PC-3 (cell line): ENCODE measurements around the gene PPP1CC. TPM values are rescaled to one million over a fixed set of nuclear protein-coding genes. Genes with fewer than 3 reads are reported as not detected.

Experiments used
- ATAC-seq: fragments of 200-7000 bp; cut with Tn5 transposase; 2 replicates; pipeline ENCODE4 v1.9.1; 2020; ENCODE audit warnings: mild to moderate bottlenecking, moderate library complexity
- BruUV-seq: library from RNA; stranded (reverse); fragments of 400-500 nt; replicated peaks from 2 replicates; lab custom pipeline; 2021; lab: Mats Ljungman, UMichigan
- CTCF ChIA-PET: fragments of 300-600 bp; sonication (Branson Sonifier 250); formaldehyde crosslinking; loops from one replicate; lab custom pipeline; 2022; ENCODE audit warnings: antibody characterized with exemption; lab: Charles Lee
- POLR2A ChIA-PET: fragments of 300-600 bp; sonication (Branson Sonifier 250); formaldehyde crosslinking; loops from one replicate; lab custom pipeline; 2022; ENCODE audit warnings: antibody characterized with exemption; ENCODE audit not compliant: unreplicated experiment; lab: Charles Lee
- DNase-seq: peaks from one replicate; pipeline ENCODE4 v3.0.0-alpha.2; 2015
- H2AFZ ChIP-seq: fragments of 300-600 bp; sonication (generic); 2 replicates; pipeline ENCODE4 v1.6.0; 2016; ENCODE audit warnings: antibody characterized with exemption, low read length
- H3F3A ChIP-seq: fragments of 300-600 bp; sonication (generic); one replicate; pipeline ENCODE4 v1.6.0; 2017; ENCODE audit warnings: antibody characterized with exemption, low read length, control low read depth, mild to moderate bottlenecking; ENCODE audit not compliant: unreplicated experiment
- H3K27ac ChIP-seq: fragments of 300-600 bp; sonication (generic); 2 replicates; pipeline ENCODE4 v1.5.1; 2016; ENCODE audit warnings: mild to moderate bottlenecking, low read length
- H3K27me3 ChIP-seq: fragments of 300-600 bp; sonication (generic); 2 replicates; pipeline ENCODE4 v1.6.1; 2016; ENCODE audit warnings: low read length, mixed read lengths
- H3K36me3 ChIP-seq: fragments of 300-600 bp; sonication (generic); 2 replicates; pipeline ENCODE4 v1.6.1; 2016; ENCODE audit warnings: low read depth, mixed run types, low read length, mixed read lengths
- H3K4me1 ChIP-seq: fragments of 300-600 bp; sonication (generic); 2 replicates; pipeline ENCODE4 v1.5.1; 2016; ENCODE audit warnings: low read length; ENCODE audit not compliant: insufficient read depth
- H3K4me2 ChIP-seq: fragments of 300-600 bp; sonication (generic); 2 replicates; pipeline ENCODE4 v1.6.0; 2016; ENCODE audit warnings: low read length
- H3K4me3 ChIP-seq: fragments of 300-600 bp; sonication (generic); 2 replicates; pipeline ENCODE4 v1.5.1; 2016; ENCODE audit warnings: mild to moderate bottlenecking, low read length, mixed read lengths
- H3K79me2 ChIP-seq: fragments of 300-600 bp; sonication (generic); 2 replicates; pipeline ENCODE4 v1.6.1; 2017; ENCODE audit warnings: low read length, mixed read lengths
- H3K9ac ChIP-seq: fragments of 300-600 bp; sonication (generic); 2 replicates; pipeline ENCODE4 v1.6.0; 2016; ENCODE audit warnings: mild to moderate bottlenecking, low read length
- H3K9me2 ChIP-seq: fragments of 300-600 bp; sonication (generic); replicated peaks from 2 replicates; pipeline ENCODE4 v1.6.1; 2016; ENCODE audit warnings: mixed run types, low read length, mixed read lengths
- H3K9me3 ChIP-seq: fragments of 300-600 bp; sonication (generic); 2 replicates; pipeline ENCODE4 v1.6.1; 2016; ENCODE audit warnings: low read length, mixed read lengths
- H4K20me1 ChIP-seq: fragments of 300-600 bp; sonication (generic); 2 replicates; pipeline ENCODE4 v1.6.1; 2016; ENCODE audit warnings: low read length, mixed read lengths
- CTCF ChIP-seq: fragments of 300-600 bp; sonication (generic); conservative IDR thresholded peaks from 2 replicates; pipeline ENCODE4 v1.5.1; 2017; ENCODE audit warnings: antibody characterized with exemption, low read depth, mild to moderate bottlenecking, low read length
- EZH2 ChIP-seq: fragments of 300-600 bp; sonication (generic); IDR thresholded peaks from one replicate; pipeline ENCODE4 v1.6.1; 2017; ENCODE audit warnings: antibody characterized with exemption, mild to moderate bottlenecking, low read length; ENCODE audit not compliant: unreplicated experiment
- EZH2phosphoT487 ChIP-seq: fragments of 300-600 bp; sonication (generic); IDR thresholded peaks from 2 replicates; pipeline ENCODE4 v1.6.1; 2018; ENCODE audit warnings: mild to moderate bottlenecking, antibody characterized with exemption, low read length, borderline replicate concordance
- intact Hi-C: fragments of 100-400 bp; cut with micrococcal nuclease; formaldehyde crosslinking; loops from 2 replicates; pipeline ENCODE4 v1.9.0; 2023
- total RNA-seq: library from RNA; depleted of rRNA; stranded (reverse); fragments of >200 nt; gene quantifications from 2 replicates; pipeline ENCODE4 v1.2.3, GENCODE V29; 2014

Gene PPP1CC
- total RNA-seq, 1 experiment from 2014 or later: 204 TPM

- BruUV-seq: no TSS peak
- CTCF ChIA-PET: no interaction called here
- POLR2A ChIA-PET: no interaction called here
These were observed 20.9 kb upstream of the PPP1CC start for GRCh38 chr12:110763583-110763982.

GRCh38 chr12:110762891-110763290, 20.2 kb upstream of the PPP1CC start:
- Histone ChIP-seq H3F3A (no peaks in the 10 kb centered on the region), H3K9ac (no peak overlapping the region), H3K27me3 (no peaks in the 10 kb centered on the region), H3K27ac (no peak overlapping the region), H3K79me2 (no peaks in the 10 kb centered on the region), H3K36me3 (no peaks in the 10 kb centered on the region), H4K20me1 (no peaks in the 10 kb centered on the region), H3K9me2 (no peaks in the 10 kb centered on the region), H3K4me3 (no peak overlapping the region), H3K4me2 (no peak overlapping the region), H2AFZ (no peak overlapping the region), H3K4me1 (no peaks in the 10 kb centered on the region), H3K9me3 (no peaks in the 10 kb centered on the region)
- BruUV-seq: no TSS peak
- intact Hi-C loops: no loop called here
- ChIA-PET CTCF (no interaction called here), POLR2A (interaction anchor here (0.6 kb wide), 1 partner anchor 9 kb away, joined by 3 read pairs; no protein-coding TSS in a partner anchor)
- DNase-seq (no peak), ATAC-seq (no peak)
- no peak for TF ChIP-seq EZH2phosphoT487
- TF ChIP-seq CTCF: no peak
- TF ChIP-seq EZH2: no peak

More at GRCh38 chr12:110763583-110763982, 20.9 kb upstream of the PPP1CC start:
- no peaks in the 10 kb centered on the region for H3F3A ChIP-seq
- H3K9me2 ChIP-seq: no peaks in the 10 kb centered on the region
- no peak overlapping the region for H2AFZ ChIP-seq
- intact Hi-C loops: no loop called here
- no peak for TF ChIP-seq EZH2phosphoT487
- no peak for TF ChIP-seq CTCF
- no peak for TF ChIP-seq EZH2
- no peak overlapping the region for H3K4me3 ChIP-seq
- no peaks in the 10 kb centered on the region for H3K4me1 ChIP-seq
- DNase-seq (no peak), ATAC-seq (no peak)
- H4K20me1 ChIP-seq: no peaks in the 10 kb centered on the region
- no peaks in the 10 kb centered on the region for H3K36me3 ChIP-seq
- H3K79me2 ChIP-seq: no peaks in the 10 kb centered on the region
- H3K4me2 ChIP-seq: no peak overlapping the region
- H3K27ac ChIP-seq: no peak overlapping the region
- H3K9me3 ChIP-seq: no peaks in the 10 kb centered on the region
- no peaks in the 10 kb centered on the region for H3K27me3 ChIP-seq
- no peak overlapping the region for H3K9ac ChIP-seq

- Histone ChIP-seq H3K79me2 (no peaks in the 10 kb centered on the region), H3K9ac (no peak overlapping the region), H3K9me2 (no peaks in the 10 kb centered on the region), H3K4me2 (no peak overlapping the region), H3K4me1 (no peaks in the 10 kb centered on the region), H3F3A (no peaks in the 10 kb centered on the region), H3K9me3 (no peaks in the 10 kb centered on the region), H4K20me1 (no peaks in the 10 kb centered on the region), H2AFZ (no peak overlapping the region), H3K27ac (no peak overlapping the region), H3K36me3 (no peaks in the 10 kb centered on the region), H3K27me3 (no peaks in the 10 kb centered on the region), H3K4me3 (no peak overlapping the region)
- CTCF ChIA-PET: no interaction called here
- intact Hi-C loops: no loop called here
- TF ChIP-seq EZH2: no peak
- DNase-seq: peak; percentile 24
- no TSS peak for BruUV-seq
- no peak; the same call in 1 of the 2 replicates for ATAC-seq
- POLR2A ChIA-PET: no interaction called here
These were observed 17.5 kb upstream of the PPP1CC start for GRCh38 chr12:110760204-110760609.
